IPS-NIHi11 (cell line): ENCODE measurements around the gene P2RY6.

ENCODE experiments used
- DNase-seq: peaks from one replicate; pipeline ENCODE4 v3.0.0; 2012; ENCODE audit warnings: mixed read lengths, low spot score

P2RY6 gene

GRCh38 chr11:73334384-73335203 lies 62.5 kb downstream of the P2RY6 start:
- DNase-seq: no peak

GRCh38 chr11:73335204-73335923 lies 63.2 kb downstream of the P2RY6 start:
- peak; percentile 84 for DNase-seq

GRCh38 chr11:73337846-73338245 lies 65.7 kb downstream of the P2RY6 start:
- DNase-seq: no peak

- DNase-seq: no peak
Observed at GRCh38 chr11:73338279-73338678, 66.1 kb downstream of the P2RY6 start.

- no peak for DNase-seq
Observed at GRCh38 chr11:73340164-73340563, 68.0 kb downstream of the P2RY6 start.

GRCh38 chr11:73342633-73343032 lies 70.5 kb downstream of the P2RY6 start:
- peak; percentile 77 for DNase-seq

DNA sequence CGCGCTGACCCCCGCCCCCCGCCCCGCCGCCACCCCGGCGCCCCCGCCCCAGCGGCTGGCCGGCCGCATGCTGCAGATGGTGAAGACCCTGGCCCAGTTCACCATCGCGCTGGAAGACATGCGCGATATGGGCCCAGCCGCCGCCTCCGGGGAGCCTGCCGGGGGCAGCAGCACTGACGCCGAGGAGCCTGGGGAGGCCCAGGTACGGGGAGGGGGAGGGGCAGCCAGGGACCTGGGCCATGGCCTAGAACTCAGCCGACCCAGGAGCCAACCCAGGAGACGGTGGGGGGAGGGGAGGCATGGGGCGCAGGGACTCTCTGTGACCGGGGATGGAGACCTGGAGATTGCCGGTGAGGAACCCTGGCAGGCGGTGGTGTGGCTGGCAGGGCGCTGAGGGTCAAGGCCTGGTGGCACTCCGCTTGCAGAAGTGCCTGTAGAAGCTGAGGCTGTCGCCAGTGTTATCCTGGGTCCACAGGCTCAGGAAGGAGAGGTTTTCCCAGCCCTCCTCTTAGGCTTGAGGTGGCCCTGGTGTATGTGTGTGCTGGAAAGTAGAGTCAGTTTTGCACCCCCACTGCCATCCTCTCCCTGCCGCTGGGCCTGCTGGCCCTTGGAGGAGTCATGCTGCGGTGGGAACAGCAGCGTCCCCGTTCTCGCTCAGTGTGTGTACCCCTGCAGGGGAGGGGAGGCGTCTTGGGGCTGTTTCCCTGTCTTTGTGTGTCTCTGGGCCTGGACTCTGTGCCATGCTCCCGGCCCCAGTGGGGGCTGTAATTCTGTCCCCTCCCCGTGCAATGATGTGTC lies 71.1 kb downstream of the P2RY6 start:
- DNase-seq: peak; percentile 56

GRCh38 chr11:73344191-73344607 lies 72.1 kb downstream of the P2RY6 start:
- DNase-seq: peak; percentile 52

GRCh38 chr11:73345481-73346160 lies 73.5 kb downstream of the P2RY6 start:
- no peak for DNase-seq

- DNase-seq: no peak
Observed at GRCh38 chr11:73346186-73346935, 74.2 kb downstream of the P2RY6 start.

- no peak for DNase-seq
Observed at GRCh38 chr11:73347067-73347466, 74.9 kb downstream of the P2RY6 start.
